KMS-11 (cell line): Measurements from ENCODE around the gene ERI2.

Source experiments
- H2AFZ ChIP-seq: fragments of 200-600 bp; sonication (generic); 2 replicates; pipeline ENCODE4 v1.6.1; 2016; ENCODE audit warnings: antibody characterized with exemption, mixed run types, low read depth
- H3K27ac ChIP-seq: fragments of 200-600 bp; sonication (generic); 2 replicates; pipeline ENCODE4 v1.6.1; 2016; ENCODE audit warnings: mild to moderate bottlenecking, mixed run types
- H3K27me3 ChIP-seq: fragments of 200-600 bp; sonication (generic); 2 replicates; pipeline ENCODE4 v1.6.1; 2017; ENCODE audit warnings: mild to moderate bottlenecking, low read depth, mixed run types, moderate library complexity; ENCODE audit not compliant: insufficient read depth
- H3K36me3 ChIP-seq: fragments of 200-600 bp; sonication (generic); 2 replicates; pipeline ENCODE4 v1.6.1; 2017; ENCODE audit warnings: mild to moderate bottlenecking, mixed run types; ENCODE audit not compliant: insufficient read depth
- H3K4me1 ChIP-seq: fragments of 200-600 bp; sonication (generic); 2 replicates; pipeline ENCODE4 v1.6.1; 2016; ENCODE audit warnings: mild to moderate bottlenecking, low read depth, mixed run types; ENCODE audit not compliant: poor library complexity, severe bottlenecking
- H3K4me2 ChIP-seq: fragments of 200-600 bp; sonication (generic); 2 replicates; pipeline ENCODE4 v1.7.0; 2016; ENCODE audit warnings: mild to moderate bottlenecking, mixed run types
- H3K4me3 ChIP-seq: fragments of 200-600 bp; sonication (generic); IDR thresholded peaks from 2 replicates; pipeline ENCODE4 v1.6.1; 2017; ENCODE audit warnings: low read depth, low read length, mixed read lengths; ENCODE audit not compliant: insufficient read depth
- H3K79me2 ChIP-seq: fragments of 200-600 bp; sonication (generic); 2 replicates; pipeline ENCODE4 v1.6.1; 2016; ENCODE audit warnings: low read depth, mixed run types; ENCODE audit not compliant: insufficient read depth
- H3K9ac ChIP-seq: fragments of 200-600 bp; sonication (generic); 2 replicates; pipeline ENCODE4 v1.6.1; 2016; ENCODE audit warnings: mild to moderate bottlenecking, mixed run types
- H4K20me1 ChIP-seq: fragments of 200-600 bp; sonication (generic); 2 replicates; pipeline ENCODE4 v1.6.1; 2016; ENCODE audit warnings: mild to moderate bottlenecking, mixed run types; ENCODE audit not compliant: insufficient read depth
- CTCF ChIP-seq: fragments of 200-600 bp; sonication (generic); conservative IDR thresholded peaks from 2 replicates; pipeline ENCODE4 v1.6.1; 2017; ENCODE audit warnings: low read depth, mild to moderate bottlenecking, antibody characterized with exemption, low read length, moderate library complexity, mixed read lengths

Gene ERI2

GRCh38 chr16:20851601-20852000 lies 45.3 kb upstream of the ERI2 start:
- H3K79me2 ChIP-seq, result no peaks in the 10 kb centered on the region
- H4K20me1 ChIP-seq, result no peaks in the 10 kb centered on the region
- H3K4me2 ChIP-seq, result no peak overlapping the region
- H3K27me3 ChIP-seq, result no peaks in the 10 kb centered on the region
- H3K36me3 ChIP-seq, result no peaks in the 10 kb centered on the region
- no peak overlapping the region for H2AFZ ChIP-seq
- no peak overlapping the region for H3K9ac ChIP-seq
- no peak overlapping the region for H3K4me3 ChIP-seq
- H3K4me1 ChIP-seq, result no peaks in the 10 kb centered on the region
- H3K27ac ChIP-seq, result no peak overlapping the region
- no peak for TF ChIP-seq CTCF

- no peak for TF ChIP-seq CTCF
- H3K36me3 ChIP-seq, result no peaks in the 10 kb centered on the region
- H4K20me1 ChIP-seq, result no peaks in the 10 kb centered on the region
- no peak overlapping the region for H2AFZ ChIP-seq
- no peaks in the 10 kb centered on the region for H3K79me2 ChIP-seq
- no peaks in the 10 kb centered on the region for H3K27me3 ChIP-seq
- H3K4me2 ChIP-seq, result no peak overlapping the region
- no peak overlapping the region for H3K27ac ChIP-seq
- no peaks in the 10 kb centered on the region for H3K4me1 ChIP-seq
- H3K4me3 ChIP-seq, result no peak overlapping the region
- H3K9ac ChIP-seq, result no peak overlapping the region
Observed at GRCh38 chr16:20850981-20851380, 44.7 kb upstream of the ERI2 start.

GRCh38 chr16:20849589-20850390 lies 43.5 kb upstream of the ERI2 start:
- Histone ChIP-seq H3K27me3 (no peaks in the 10 kb centered on the region), H2AFZ (no peak overlapping the region), H3K79me2 (no peaks in the 10 kb centered on the region), H4K20me1 (no peaks in the 10 kb centered on the region), H3K9ac (no peak overlapping the region), H3K27ac (no peak overlapping the region), H3K4me1 (peaks cover under 1% of the 10 kb centered on the region), H3K36me3 (no peaks in the 10 kb centered on the region), H3K4me2 (no peak overlapping the region), H3K4me3 (no peak overlapping the region)
- TF ChIP-seq CTCF, result peak; percentile 97

GRCh38 chr16:20847550-20847949 lies 41.3 kb upstream of the ERI2 start:
- Histone ChIP-seq H4K20me1 (no peaks in the 10 kb centered on the region), H2AFZ (no peak overlapping the region), H3K27me3 (no peaks in the 10 kb centered on the region), H3K27ac (no peak overlapping the region), H3K36me3 (no peaks in the 10 kb centered on the region), H3K4me1 (peaks cover 19% of the 10 kb centered on the region), H3K4me2 (no peak overlapping the region), H3K4me3 (no peak overlapping the region), H3K9ac (no peak overlapping the region), H3K79me2 (no peaks in the 10 kb centered on the region)
- TF ChIP-seq CTCF, result no peak
